ENCODE measurements around the gene ANAPC2. TPM values are rescaled to one million over a fixed set of nuclear protein-coding genes. Genes with fewer than 3 reads are reported as not detected.

The ANAPC2 gene
- polyA plus RNA-seq, 3 donors from 2014 or later: 4.2 to 7.0 (median 5.3) TPM

- H3K9me3 Mint-ChIP-seq: no peaks in the 10 kb centered on the region
- H3K27ac Mint-ChIP-seq: peak overlapping the region in 1 of 6 donors; percentile 40
- peaks cover 5 to 12% of the 10 kb centered on the region in 2 donors for H3K4me1 Mint-ChIP-seq
- DNase-seq: no peak
- peak overlapping the region in 3 of 5 donors; percentile 24 to 46 (median 39) for H3K4me3 Mint-ChIP-seq
- H3K27me3 Mint-ChIP-seq (ENCODE audit: low read depth in 3 of 3): peaks cover 10 to 24% (median 13%) of the 10 kb centered on the region in 3 donors
- no peaks in the 10 kb centered on the region for H3K36me3 Mint-ChIP-seq
These were observed 30.5 kb downstream of the ANAPC2 start for GRCh38 chr9:137157618-137158415.

GRCh38 chr9:137156567-137157375 is 31.6 kb downstream of the ANAPC2 start:
- Mint-ChIP-seq H3K4me1 (peaks cover 5 to 12% of the 10 kb centered on the region in 2 donors), H3K4me3 (peak overlapping the region; percentile 18 to 66 (median 50)), H3K27ac (no peak overlapping the region), H3K27me3 (ENCODE audit: low read depth in 3 of 3) (peaks cover 7 to 24% (median 11%) of the 10 kb centered on the region in 3 donors), H3K9me3 (no peaks in the 10 kb centered on the region), H3K36me3 (no peaks in the 10 kb centered on the region)
- DNase-seq: peak; percentile 32 to 40 (median 37)

GRCh38 chr9:137152844-137153405 is 35.4 kb downstream of the ANAPC2 start:
- Mint-ChIP-seq H3K36me3 (no peaks in the 10 kb centered on the region), H3K9me3 (no peaks in the 10 kb centered on the region), H3K4me3 (no peak overlapping the region), H3K4me1 (peaks cover 0 to 9% of the 10 kb centered on the region in 2 donors), H3K27me3 (ENCODE audit: low read depth in 3 of 3) (peaks cover 2 to 6% (median 4%) of the 10 kb centered on the region in 3 donors), H3K27ac (no peak overlapping the region)
- no peak for DNase-seq

- Mint-ChIP-seq H3K4me1 (no peaks in the 10 kb centered on the region), H3K27me3 (ENCODE audit: low read depth in 3 of 3) (peaks cover 0 to 5% (median 1%) of the 10 kb centered on the region in 3 donors), H3K9me3 (no peaks in the 10 kb centered on the region), H3K4me3 (no peak overlapping the region), H3K36me3 (no peaks in the 10 kb centered on the region), H3K27ac (no peak overlapping the region)
- no peak for DNase-seq
These were observed 37.5 kb downstream of the ANAPC2 start for GRCh38 chr9:137150617-137151457.

- DNase-seq: no peak
- Mint-ChIP-seq H3K9me3 (no peaks in the 10 kb centered on the region), H3K4me3 (no peak overlapping the region), H3K36me3 (no peaks in the 10 kb centered on the region), H3K27me3 (ENCODE audit: low read depth in 3 of 3) (peaks cover 0 to 5% (median 2%) of the 10 kb centered on the region in 3 donors), H3K27ac (no peak overlapping the region), H3K4me1 (no peaks in the 10 kb centered on the region)
These were observed 38.3 kb downstream of the ANAPC2 start for GRCh38 chr9:137149942-137150616.

DNA sequence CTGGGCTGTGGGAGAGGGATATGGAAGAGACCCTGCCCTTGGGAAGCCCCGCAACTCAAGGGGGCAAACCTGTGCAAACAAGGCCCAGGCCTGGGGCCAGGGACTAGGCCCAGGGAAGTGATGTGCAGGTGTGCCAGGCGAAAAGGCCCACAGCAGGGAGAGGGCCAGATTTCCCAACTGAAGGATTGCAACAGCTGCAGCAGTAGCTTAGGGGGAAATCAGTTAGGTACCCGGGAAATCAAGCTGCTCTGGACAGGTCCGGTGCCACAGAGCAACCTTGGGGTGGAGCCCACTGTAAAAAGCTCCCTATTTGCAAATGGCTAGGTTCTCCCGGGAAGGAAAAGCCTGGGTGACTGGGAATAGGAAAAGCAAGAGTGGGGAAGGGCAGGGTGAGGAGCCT is 39.0 kb downstream of the ANAPC2 start:
- no peaks in the 10 kb centered on the region for H3K36me3 Mint-ChIP-seq
- H3K4me1 Mint-ChIP-seq: no peaks in the 10 kb centered on the region
- H3K9me3 Mint-ChIP-seq: no peaks in the 10 kb centered on the region
- H3K27ac Mint-ChIP-seq: no peak overlapping the region
- no peak for DNase-seq
- H3K27me3 Mint-ChIP-seq (ENCODE audit: low read depth in 3 of 3): peaks cover 0 to 5% (median 2%) of the 10 kb centered on the region in 3 donors
- no peak overlapping the region for H3K4me3 Mint-ChIP-seq

- no peak for DNase-seq
- Mint-ChIP-seq H3K27ac (no peak overlapping the region), H3K27me3 (ENCODE audit: low read depth in 3 of 3) (peaks cover 0 to 5% (median 2%) of the 10 kb centered on the region in 3 donors), H3K4me1 (no peaks in the 10 kb centered on the region), H3K4me3 (no peak overlapping the region), H3K9me3 (no peaks in the 10 kb centered on the region), H3K36me3 (no peaks in the 10 kb centered on the region)
These were observed 39.7 kb downstream of the ANAPC2 start for GRCh38 chr9:137148661-137149060.

GRCh38 chr9:137148242-137148641 is 40.1 kb downstream of the ANAPC2 start:
- Mint-ChIP-seq H3K4me1 (no peaks in the 10 kb centered on the region), H3K36me3 (no peaks in the 10 kb centered on the region), H3K9me3 (no peaks in the 10 kb centered on the region), H3K27ac (no peak overlapping the region), H3K4me3 (no peak overlapping the region), H3K27me3 (ENCODE audit: low read depth in 3 of 3) (peaks cover 0 to 6% (median 2%) of the 10 kb centered on the region in 3 donors)
- DNase-seq: no peak

DNA sequence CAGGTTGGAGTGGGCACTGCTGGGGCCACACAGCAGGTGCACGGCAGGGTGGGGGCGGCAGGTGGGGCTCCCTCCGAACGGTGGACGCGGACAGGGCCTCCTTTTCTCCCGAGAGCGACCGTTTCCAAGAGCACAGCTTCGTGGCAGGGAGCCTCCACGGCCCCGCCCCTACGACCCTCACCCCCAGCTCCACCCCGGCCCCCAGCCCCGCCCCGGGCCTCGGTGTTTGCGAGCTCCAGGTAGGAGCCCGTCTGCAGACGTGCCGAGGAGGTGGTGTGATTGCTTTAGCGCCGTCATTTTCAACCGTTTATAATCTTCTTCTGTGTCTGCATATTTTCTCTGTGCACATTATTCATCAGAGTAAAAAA is 40.6 kb downstream of the ANAPC2 start:
- Mint-ChIP-seq H3K36me3 (no peaks in the 10 kb centered on the region), H3K4me3 (no peak overlapping the region), H3K27me3 (ENCODE audit: low read depth in 3 of 3) (peaks cover 0 to 8% (median 2%) of the 10 kb centered on the region in 3 donors), H3K9me3 (no peaks in the 10 kb centered on the region), H3K27ac (no peak overlapping the region), H3K4me1 (no peaks in the 10 kb centered on the region)
- DNase-seq: no peak

- Mint-ChIP-seq H3K9me3 (no peaks in the 10 kb centered on the region), H3K4me1 (no peaks in the 10 kb centered on the region), H3K36me3 (no peaks in the 10 kb centered on the region), H3K27me3 (ENCODE audit: low read depth in 3 of 3) (peaks cover 2 to 8% (median 4%) of the 10 kb centered on the region in 3 donors), H3K4me3 (no peak overlapping the region), H3K27ac (no peak overlapping the region)
- no peak for DNase-seq
These were observed 41.1 kb downstream of the ANAPC2 start for GRCh38 chr9:137147091-137147792.

DNA sequence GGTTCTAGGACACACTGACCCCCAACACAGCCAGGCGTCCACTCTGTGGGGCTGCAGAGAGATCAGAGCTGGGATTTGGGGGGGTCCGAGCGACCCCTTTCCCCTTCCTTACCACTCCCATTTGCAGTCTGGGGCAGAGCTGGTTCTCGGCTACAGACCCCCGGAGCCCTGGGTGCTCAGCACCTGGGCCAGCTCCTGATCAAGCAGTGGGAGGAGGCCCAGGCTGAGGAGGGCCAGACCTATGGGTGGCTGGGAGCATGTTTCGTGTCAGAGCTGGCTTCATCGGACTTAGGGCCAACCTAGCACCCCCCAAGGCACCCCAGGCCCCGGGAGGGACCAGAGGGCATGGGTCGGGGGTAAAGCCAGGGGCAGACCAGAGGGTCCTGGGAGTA is 41.8 kb downstream of the ANAPC2 start:
- H3K4me3 Mint-ChIP-seq: no peak overlapping the region
- no peak overlapping the region for H3K27ac Mint-ChIP-seq
- H3K9me3 Mint-ChIP-seq: no peaks in the 10 kb centered on the region
- no peaks in the 10 kb centered on the region for H3K36me3 Mint-ChIP-seq
- no peak for DNase-seq
- peaks cover 5 to 8% (median 6%) of the 10 kb centered on the region in 3 donors for H3K27me3 Mint-ChIP-seq (ENCODE audit: low read depth in 3 of 3)
- H3K4me1 Mint-ChIP-seq: no peaks in the 10 kb centered on the region

GRCh38 chr9:137145731-137146526 is 42.4 kb downstream of the ANAPC2 start:
- H3K27ac Mint-ChIP-seq: no peak overlapping the region
- no peaks in the 10 kb centered on the region for H3K9me3 Mint-ChIP-seq
- peaks cover 6 to 9% (median 8%) of the 10 kb centered on the region in 3 donors for H3K27me3 Mint-ChIP-seq (ENCODE audit: low read depth in 3 of 3)
- H3K4me3 Mint-ChIP-seq: no peak overlapping the region
- H3K36me3 Mint-ChIP-seq: no peaks in the 10 kb centered on the region
- no peaks in the 10 kb centered on the region for H3K4me1 Mint-ChIP-seq
- DNase-seq: no peak
